NCI-H1105 treated with DMSO at 0.1 percent for 48 hours (cell line): ENCODE measurements around the gene GPN1.
"Not testable (repeated sequence)": the region's sequence is repeated elsewhere in the genome, so short reads cannot be mapped to it uniquely, and the experiment has no call there.

Source experiments
- DNase-seq: peaks from one replicate; lab custom pipeline; 2025; lab: John Stamatoyannopoulos, UW

Gene GPN1

GRCh38 chr2:27672723-27673486, 44.1 kb downstream of the GPN1 start:
- no peak for DNase-seq

GRCh38 chr2:27680571-27680970, 51.7 kb downstream of the GPN1 start:
- DNase-seq, result no peak

- DNase-seq, result no peak
These were observed 53.0 kb downstream of the GPN1 start for GRCh38 chr2:27681841-27682240.

- DNase-seq, result not testable (repeated sequence)
These were observed 53.5 kb downstream of the GPN1 start for GRCh38 chr2:27682334-27682771.

GRCh38 chr2:27683390-27684071, 54.7 kb downstream of the GPN1 start:
- peak; percentile 82 for DNase-seq

- DNase-seq, result not testable (repeated sequence)
These were observed 56.2 kb downstream of the GPN1 start for GRCh38 chr2:27685006-27685405.

- DNase-seq, result no peak
These were observed 56.7 kb downstream of the GPN1 start for GRCh38 chr2:27685577-27685976.

- DNase-seq, result no peak
These were observed 58.4 kb downstream of the GPN1 start for GRCh38 chr2:27687232-27687631.

GRCh38 chr2:27689424-27689823, 60.6 kb downstream of the GPN1 start:
- no peak for DNase-seq

GRCh38 chr2:27690052-27690451, 61.2 kb downstream of the GPN1 start:
- no peak for DNase-seq

- DNase-seq, result no peak
These were observed 68.8 kb downstream of the GPN1 start for GRCh38 chr2:27697660-27698059.
